Stimulated activated CD4-positive, alpha-beta T cell treated with anti-CD3 and anti-CD28 coated beads, Interleukin-1b, Interleukin-23, amount 100 ng/mL, for 48 hours (primary cell): ENCODE data around the gene UCK2.

Source experiments
- DNase-seq: peaks from one replicate; pipeline ENCODE4 v3.0.0-alpha.2; 2020

The UCK2 gene

DNA sequence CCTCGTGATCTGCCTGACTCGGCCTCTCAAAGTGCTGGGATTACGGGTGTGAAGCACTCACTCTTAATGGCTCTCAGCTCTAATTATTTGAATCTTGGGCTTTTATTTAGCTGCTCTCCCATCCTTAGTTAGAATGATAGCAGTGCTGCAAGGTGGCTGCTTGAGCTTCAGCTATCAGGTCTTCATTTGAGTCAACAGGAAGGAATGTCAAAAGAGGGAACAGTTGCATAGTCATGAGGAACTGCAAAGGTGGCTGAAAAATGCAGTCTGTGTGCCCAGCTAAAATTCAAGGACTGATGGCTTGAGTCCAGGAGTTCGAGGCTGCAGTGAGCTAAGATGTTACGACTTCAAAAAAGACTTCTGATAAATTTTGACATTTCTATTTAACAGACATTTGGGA is 55.6 kb downstream of the UCK2 start:
- no peak for DNase-seq

DNA sequence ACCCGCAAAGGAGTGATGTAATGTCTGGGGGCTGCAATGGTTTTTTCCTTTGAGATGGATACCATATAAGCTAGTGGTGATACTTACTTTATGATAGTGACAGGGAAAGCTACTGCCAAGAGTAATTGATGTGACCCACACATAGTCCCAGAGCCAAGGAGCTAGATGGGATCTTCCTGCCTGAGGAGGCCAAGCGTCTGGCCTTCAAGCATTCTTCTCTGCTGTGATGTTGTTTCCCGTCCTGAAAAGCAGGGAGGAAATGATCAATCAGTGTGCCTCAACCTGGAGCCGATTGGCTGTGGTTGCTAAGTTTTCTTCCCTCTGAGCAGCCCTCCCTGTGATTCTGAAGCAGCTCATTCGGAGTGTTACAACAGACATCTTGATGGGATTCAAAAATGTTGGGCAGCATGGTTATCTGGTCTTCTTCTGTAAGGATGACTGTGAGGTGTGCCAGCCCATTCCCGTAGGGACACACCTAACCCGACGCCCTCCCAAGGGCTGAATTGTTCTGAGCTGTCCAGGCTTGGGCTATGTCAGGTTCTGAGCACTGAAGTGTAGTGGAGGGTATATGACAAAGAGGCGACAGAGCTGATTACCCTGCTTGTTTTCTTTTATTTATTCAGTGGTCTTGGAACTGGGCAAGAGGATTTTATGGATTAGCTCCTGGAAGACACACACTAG is 56.7 kb downstream of the UCK2 start:
- no peak for DNase-seq

DNA sequence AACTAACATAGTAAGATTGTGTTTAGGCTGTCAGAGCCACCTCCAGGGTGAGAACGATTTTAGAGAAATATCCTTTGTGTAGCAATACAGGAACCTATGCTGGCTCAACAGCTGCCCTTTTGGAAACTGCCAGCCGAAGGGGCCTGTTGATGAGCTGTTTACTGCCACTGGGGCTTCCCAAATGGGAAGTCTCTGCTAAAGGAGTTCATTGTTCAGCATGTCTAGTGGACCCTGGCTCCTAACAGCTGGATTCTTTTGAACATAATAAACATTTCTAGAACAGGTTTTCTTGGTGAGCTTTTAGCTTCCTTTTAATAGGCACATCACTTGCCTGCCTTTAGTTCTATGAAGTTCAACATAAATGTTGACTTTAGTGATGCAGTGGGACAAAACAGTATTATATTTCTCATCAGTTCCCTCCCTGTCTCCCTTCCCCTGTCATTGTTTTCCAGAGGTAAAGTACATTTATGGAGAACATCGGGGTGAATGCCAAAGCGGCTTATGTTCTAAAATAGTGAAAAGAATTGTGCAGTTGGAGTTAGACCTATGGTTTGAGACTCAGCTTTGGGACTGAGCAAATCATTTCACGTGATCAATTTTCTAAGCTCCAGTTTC is 57.4 kb downstream of the UCK2 start:
- DNase-seq = no peak

DNA sequence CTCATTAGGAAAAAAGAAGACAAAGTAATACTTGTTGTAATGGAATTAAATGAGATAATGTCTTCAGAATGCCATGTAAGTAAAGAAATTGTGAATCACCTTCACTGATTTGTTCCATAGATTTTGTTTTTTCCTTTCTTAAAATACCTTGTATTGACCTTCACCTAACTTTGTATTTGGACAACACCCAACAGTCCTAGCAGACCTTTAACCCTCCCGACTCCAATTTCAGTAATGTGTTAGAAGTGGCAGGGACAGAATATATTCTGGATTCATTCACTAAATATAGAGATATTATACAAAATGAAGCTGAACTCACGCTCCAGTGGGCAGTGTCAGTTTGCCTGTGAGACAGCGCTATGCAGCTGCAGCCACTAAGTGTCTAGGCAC is 57.9 kb downstream of the UCK2 start:
- DNase-seq = no peak

DNA sequence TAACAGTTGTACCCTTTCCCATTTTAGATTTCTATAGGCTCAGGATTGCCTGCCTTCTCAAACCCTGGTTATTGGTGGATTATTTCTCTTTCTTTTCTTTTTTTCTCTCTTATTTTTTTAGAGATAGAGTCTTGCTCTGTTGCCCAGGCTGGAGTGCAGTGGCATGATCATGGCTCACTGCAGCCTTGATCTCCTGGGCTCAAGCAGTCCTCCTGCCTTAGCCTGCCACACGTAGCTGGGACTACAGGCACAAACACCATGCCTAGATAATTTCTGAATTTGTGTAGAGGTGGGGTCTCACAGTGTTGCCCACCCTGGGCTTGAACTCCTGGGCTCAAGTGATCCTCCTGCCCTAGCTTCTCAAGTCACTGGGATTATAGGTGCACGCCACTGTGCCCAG is 58.8 kb downstream of the UCK2 start:
- DNase-seq = no peak

DNA sequence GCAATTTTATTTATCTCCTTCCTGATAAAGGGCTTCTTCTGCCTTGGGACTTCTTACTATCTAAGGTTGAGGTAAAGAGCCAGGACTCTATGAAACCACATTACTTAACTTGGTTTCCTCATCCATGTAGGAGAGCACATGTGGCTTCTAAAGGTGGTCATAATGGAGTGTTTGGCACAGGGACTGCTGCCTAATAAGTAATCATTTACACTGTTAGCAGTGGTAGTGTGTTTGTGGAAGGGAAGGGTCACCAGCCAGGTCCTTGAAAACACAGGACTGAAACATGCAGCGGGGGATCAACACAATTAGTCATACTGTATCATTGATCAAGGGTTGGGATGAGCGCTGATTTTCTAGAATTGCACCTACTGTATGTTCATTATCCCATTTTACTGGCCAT is 59.6 kb downstream of the UCK2 start:
- no peak for DNase-seq

DNA sequence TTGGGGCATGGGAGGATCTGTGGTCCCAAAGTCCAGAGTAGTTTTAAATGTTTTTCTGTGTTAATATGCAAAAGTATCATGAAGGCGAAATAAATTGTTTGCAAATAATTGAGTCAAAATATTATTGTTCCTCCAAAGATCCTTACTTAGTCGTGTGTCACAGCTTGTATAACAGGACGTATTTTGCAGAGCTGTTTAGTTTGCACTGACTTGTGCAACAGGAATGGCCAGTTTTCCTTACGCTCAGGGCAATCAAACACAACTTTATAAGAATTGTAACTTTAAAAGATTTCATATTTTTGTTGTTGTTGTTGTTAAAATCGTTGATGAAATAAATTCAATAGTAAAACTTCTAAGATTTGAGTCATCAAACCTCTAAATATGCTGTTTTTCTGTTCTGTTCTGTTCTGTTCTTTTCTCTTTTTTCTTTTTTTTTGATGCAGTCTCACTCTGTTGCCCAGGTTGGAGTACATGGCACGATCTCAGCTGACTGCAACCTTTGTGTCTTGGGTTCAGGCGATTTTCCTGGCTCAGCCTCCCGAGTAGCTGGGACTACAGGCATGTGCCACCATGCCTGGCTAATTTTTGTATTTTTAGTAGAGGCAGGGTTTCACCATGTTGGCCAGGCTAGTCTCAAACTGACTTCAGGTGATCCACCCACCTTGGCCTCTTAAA is 60.6 kb downstream of the UCK2 start:
- no peak for DNase-seq

DNA sequence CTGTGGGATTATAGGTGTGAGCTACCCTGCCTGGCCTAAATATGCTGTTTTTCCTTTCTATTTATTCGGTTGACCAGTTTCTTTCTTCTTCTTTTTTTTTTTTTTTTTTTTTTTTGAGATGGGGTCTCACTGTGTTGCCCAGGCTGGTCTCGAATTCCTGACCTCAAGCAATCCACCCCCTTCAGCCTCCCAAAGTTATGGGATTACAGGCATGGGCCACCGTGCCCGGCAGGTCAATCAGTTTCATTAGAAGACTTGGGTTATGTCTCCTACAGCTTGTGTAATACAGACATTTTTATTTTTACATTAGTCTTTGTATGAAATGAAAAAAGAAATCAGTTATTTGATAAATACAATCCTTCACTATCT is 61.1 kb downstream of the UCK2 start:
- DNase-seq = no peak

DNA sequence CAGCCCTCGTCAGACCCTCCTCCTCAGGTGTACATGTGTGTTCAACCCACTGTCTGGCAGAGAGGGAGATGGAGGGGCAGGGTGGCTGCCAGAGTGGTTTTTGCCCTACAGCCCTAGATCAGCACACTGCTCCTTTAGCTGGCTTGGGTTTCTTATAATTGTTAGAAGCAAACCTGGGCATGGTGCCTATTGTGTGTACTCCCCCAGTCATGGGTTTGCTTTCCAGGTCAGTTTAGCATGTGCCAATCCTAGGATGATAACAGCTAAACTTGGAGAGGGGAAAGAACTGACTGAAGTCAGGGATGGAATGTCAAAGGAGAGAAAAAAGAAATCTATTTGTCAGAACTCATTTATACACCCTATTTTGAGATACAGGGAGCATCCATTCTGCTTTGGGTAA is 63.3 kb downstream of the UCK2 start:
- DNase-seq = no peak

DNA sequence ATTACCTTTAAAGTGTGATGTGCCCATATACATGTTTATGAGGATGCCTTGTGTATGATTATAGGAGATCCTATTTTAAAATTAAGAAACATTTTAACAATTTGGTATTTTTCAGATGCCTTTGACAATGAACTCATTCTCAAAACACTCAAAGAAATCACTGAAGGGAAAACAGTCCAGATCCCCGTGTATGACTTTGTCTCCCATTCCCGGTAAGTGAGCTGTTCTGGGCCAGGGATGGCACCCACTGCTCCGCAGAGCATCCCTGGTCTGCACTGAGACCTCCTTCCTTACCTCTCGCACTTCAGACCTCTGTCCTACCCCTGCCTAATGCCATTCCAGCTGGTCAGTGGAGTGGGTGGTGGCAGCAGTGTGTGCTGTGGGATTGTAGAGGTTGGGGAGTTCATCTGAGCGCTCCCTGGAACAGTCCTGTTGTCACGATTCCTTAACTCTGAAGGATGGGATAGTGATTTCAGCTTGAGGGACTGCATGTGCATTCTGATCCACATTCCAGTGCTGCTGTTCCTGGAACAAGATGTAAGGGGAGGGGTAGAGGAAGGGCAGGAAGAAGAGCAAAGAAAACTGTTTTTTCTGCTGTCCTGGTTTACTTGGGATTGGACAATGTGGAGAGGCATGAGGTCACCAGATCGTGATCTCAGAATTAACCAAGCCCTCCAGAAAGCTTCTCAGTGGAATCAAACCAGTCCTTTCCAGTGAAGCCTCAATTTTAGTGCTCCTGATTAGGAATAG is 63.9 kb downstream of the UCK2 start:
- no peak for DNase-seq

DNA sequence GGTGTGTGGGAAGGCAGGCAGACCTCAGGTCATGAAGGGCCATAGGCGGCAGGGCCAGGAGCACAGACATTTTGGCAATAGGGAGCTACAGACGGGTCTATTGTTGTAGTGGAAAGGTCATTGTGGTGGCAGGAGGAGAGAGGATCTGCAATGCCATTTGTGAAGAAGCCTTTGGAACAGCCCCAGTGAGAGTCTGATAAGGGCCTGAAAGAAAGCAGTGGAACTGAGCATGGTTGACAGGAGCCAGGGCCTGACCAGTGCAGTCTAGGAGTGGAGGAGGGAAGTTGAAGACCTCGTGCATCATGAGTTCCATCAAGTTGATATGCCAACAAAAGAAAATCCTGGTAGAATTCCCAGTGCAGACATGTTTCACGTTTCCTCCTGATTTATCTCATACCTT is 65.5 kb downstream of the UCK2 start:
- no peak for DNase-seq

DNA sequence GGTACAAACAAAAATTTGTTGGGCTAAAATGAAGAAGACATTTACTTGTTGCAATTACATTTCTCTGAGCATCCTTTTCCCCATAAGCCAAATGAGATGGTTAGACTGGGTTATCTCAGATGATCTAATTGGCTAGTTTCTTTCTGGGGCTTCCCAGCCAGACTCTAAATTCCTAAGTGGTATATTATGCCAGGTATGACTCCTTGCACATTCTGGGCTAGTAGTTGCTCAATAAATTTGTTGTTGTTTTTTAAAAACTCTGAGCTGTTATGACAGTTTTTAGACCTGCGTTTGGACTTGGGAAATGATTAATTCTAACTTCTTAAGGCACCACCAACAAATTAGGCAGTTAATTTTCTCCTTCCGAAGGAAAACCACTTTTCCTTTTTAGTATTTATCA is 66.1 kb downstream of the UCK2 start:
- DNase-seq = no peak

DNA sequence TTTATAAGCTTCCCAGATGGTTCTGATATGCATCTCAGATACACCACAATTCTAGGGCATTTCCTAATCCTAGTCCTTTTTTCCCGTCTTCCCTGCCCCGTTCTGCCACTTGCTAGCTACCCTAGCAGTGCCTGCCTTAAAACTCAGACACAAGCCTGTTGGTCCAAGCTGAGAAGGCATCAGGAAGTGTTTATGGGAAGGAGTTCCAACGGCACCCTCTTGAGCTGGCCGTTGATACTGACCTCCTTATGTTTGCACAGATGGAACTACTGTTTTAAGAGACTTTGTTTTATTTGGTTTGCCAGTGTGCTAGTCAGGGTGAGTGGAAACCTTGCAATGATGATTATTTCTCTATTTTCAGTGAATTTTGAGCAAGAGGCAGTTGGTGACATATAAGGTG is 67.2 kb downstream of the UCK2 start:
- DNase-seq = no peak

DNA sequence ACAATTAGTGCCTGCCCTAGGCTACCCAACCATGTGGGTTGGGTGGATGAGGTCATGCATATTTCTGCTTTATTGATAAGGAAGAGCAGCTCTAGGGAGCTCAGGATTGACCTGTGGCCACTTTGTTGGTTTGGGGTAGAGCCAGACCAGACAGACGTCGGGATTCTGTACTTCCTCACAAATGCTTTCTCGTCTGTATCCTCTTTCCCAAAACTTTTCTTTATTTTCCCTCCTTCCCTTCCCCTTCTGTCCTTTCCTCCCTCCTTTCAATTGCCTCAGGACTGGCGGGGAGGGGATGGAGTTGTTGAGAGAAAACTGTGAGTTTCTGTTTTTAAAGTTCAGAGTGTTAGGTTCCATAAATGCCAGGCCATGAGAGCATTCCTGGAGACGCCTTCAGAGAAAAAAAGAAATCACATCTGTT is 68.0 kb downstream of the UCK2 start:
- no peak for DNase-seq

DNA sequence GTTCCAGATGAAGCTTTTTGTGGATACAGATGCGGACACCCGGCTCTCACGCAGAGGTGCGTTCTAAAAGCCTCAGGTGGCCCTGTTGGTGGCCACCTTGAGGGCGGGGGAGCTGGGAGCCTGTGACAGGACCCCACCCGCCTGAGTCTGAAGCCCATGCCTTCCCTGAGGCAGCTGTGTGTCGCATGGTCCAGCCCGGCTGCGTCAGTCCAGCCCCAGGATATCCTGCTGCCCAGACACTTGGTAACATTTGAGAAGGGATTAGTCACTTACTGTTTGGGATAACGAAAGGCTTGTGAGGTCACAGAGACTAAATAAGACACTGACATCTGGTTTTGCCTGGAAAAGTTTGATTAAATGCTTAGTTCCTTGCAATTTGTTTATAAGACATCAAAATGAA is 68.9 kb downstream of the UCK2 start:
- no peak for DNase-seq

DNA sequence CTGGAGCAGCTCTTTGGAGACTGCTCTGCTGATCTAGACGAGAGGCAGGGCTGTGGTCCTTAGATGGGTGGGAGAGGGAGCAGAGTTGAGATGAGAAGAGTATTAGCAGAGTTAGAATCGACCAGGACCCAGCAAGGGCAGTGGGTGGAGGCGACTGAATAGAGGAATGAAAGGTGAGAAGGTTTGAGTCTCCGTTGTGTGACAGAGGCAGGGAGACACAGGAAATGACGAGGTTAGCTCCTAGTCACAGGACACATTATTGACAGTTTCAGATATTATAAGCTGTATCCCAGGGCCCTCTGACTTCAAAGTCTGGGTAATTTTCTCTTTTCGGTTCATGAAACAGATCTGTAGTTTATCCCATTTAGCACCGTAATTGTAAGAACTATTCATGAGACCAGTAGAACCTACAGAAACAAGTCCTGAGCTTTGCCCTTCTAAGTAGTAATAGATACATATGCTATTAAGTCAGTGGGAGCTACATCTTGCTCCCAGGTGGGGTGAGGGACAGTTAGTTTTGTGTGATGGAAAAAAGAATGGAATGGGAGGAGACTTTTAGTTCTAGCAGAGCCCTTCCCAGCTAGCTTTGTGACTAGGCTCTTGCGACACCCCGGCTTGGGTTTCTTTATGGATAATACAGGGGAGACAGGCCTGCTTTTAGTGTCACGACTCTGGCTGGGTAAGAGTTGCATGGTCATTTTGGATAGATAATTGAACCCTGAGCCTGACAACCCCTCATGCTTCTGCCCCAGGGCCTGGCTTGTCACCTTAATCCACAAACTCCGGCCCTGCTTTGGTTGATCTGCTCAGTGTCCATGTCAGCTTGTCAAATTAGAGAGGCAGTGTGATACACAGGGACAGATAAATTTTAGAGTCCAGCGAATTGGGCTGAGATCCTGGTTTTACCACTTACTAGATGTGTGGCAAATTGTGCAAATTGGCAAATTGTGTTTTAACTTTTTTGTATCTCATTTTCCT is 70.2 kb downstream of the UCK2 start:
- no peak for DNase-seq

DNA sequence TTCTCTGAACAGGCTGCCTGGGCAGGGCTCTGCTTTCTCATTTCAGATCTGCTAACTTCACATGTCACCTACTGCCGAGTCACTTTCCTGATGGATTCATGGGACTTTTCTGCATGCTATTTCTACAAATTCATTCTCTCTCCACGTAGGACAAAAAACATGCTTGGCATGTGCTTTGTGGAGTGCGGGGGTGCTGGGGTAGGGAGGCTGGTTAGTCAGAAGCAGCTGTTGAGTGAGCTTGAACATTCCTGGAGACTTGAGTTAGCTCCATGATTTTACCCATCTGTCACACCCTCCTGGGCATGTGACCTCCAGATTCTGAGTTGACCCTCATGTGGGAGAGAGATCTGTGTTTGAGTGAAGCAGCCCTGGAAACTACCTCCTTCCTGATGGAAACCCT is 71.4 kb downstream of the UCK2 start:
- DNase-seq = no peak

DNA sequence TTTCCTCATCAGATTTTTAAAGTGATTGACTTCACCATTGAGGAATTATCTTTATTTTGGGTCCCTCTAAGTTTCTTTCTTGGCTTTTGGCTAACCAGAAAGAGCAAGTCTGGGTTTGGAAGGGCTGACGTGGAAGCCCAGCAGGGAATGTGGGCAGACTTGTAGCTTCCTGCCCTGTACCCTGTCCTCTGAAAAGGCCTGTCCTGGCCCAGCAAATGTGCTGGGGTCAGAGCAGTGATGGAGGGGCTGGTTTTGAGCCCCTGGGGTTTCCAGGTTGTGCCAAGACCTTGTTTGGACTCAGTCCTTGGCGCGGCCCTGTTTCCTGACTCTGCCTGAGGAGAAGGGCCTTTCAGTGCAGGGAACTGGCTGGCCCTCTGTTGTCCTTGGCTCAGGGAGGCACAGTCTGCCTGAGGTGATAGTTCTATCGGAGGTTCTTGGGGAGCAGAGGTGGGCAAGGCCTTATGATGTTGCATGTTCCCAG is 72.1 kb downstream of the UCK2 start:
- DNase-seq = no peak

DNA sequence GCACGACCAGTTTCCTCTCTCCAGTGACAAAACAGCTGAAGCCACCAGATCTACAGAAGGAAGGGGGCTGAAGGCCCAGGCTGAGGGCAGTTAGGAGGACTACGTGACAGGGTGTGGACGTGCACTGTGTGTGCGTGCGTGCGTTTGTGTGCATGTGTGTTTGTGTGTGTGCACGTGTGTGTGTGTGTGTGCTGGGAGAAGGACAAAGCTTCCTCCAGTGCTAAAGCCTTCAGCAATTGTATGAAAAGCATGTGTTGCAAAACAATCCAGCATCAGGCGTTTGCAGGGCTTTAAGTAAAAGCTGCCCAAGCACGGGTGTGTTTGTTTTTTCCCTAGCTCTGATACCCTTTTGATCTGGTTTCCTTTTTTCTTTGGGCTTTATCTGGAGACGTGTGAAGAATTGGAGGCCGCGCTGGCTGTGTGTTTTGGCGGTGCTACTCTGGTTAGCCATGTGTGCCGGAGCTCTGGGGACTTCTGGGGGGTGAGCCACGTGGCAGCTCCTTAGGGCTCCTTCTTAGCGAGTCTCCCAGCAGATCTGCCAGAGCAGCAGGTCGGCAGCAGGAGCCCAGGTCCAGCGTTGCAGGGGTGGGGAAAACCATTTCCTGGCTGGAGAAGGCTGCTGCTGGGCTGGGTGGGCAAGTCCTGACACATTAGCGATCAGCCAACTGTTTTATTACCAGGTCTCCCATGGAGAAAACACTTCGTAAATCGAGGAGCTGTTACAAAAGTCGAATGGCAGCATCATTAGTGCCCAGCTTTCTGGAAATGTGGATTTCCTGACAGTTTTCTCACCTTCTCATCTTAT is 73.4 kb downstream of the UCK2 start:
- no peak for DNase-seq

DNA sequence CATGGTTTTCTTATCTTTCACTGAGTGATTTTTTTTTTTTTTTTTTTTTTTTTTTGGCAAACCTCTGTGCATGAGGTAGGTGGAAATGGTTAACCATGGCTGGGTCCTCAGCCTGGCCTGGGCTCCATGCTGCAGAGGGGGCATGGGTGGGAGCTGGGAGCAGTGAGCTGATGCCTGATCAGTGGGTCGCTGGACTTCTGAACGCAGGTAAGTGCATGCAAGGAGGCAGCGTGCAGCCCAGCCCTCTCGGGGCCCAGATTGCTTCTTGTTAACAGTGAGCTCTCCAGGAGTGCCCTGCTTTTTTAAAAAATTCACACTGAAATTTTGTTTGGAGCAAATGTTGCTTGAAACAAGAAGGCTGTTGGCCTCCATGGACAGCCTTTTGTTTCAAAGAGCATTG is 75.2 kb downstream of the UCK2 start:
- DNase-seq = no peak

DNA sequence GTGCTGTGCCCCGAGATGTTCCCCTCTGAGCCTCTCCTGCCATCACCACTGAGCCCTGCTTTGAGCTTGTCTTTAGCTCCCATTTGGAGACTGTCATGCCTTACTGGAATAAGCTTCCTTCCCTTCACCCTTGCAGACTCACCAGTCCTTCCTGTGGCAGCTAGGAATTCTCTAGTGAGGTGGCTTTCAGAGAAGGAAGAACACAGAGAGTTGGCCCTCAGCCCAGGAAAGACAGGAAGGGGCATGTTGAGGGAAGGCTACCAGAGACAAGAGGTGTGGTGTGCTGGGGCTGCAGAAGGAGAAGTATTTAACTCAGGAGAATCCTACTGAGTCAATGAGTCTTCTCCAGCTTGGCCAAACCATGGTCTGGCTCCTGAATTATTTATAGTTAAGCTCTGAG is 76.3 kb downstream of the UCK2 start:
- DNase-seq = no peak

DNA sequence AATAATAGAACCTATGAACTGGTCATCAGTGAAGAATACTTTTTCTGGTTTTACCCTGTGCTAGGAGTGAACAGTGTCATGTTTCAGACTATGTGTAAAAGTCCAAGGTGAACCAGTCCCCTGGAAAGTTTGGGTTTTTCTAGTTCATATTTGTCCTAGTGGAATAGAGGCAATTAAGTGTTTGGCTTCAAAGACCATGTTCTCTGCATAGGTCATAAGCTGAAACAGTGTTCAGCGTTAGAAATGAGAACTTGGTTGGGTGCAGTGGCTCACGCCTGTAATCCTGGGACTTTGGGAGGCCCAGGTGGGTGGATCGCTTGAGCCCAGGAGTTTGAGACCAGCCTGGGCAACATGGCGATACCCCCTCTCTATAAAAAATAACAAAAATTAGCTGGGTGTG is 77.5 kb downstream of the UCK2 start:
- no peak for DNase-seq
